NCI-H82 (cell line): ENCODE data around the gene CDH23.

Experiments
- DNase-seq: peaks from one replicate; lab custom pipeline; 2025; lab: John Stamatoyannopoulos, UW

CDH23 gene

GRCh38 chr10:71659111-71659634 lies 262.5 kb downstream of the CDH23 start:
- DNase-seq: no peak

DNA sequence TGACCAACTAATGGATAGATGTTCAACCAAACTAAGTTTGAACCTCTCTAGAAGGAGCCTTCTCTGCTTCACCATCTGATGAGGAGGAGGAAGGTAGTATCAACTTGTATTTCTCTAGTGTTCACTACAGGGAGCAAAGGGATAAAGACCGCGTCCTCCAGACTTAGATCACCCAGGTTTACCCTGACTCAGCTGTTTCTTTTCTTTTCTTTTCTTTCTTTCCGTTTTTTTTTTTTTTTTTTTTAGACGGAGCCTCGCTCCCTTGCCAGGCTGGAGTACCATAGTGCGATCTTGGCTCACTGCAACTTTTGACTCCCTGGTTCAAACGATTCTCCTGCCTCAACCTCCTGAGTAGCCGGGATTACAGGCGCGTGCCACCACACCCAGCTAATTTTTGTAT lies 263.0 kb downstream of the CDH23 start:
- DNase-seq: no peak

DNA sequence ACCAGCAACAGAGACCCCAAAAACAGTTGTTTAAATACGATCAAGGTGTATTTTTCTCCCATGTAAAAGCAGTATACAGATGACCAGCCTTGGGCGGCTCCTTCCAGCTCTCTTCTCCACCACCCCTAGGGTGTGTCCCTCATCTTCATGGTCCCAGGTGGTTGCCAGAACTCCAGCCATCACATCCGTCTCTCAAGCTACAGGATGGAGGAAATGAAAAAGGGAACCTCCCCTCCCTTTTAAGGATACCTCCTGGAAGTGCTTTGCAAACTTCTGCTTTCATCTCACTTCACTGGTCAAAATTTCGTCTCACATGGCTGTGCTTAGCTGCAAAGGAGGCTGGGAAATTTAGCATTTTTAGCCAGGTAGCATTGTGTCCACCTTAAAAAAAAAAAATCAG lies 263.6 kb downstream of the CDH23 start:
- no peak for DNase-seq

GRCh38 chr10:71661060-71661622 lies 264.4 kb downstream of the CDH23 start:
- peak; percentile 18 for DNase-seq

DNA sequence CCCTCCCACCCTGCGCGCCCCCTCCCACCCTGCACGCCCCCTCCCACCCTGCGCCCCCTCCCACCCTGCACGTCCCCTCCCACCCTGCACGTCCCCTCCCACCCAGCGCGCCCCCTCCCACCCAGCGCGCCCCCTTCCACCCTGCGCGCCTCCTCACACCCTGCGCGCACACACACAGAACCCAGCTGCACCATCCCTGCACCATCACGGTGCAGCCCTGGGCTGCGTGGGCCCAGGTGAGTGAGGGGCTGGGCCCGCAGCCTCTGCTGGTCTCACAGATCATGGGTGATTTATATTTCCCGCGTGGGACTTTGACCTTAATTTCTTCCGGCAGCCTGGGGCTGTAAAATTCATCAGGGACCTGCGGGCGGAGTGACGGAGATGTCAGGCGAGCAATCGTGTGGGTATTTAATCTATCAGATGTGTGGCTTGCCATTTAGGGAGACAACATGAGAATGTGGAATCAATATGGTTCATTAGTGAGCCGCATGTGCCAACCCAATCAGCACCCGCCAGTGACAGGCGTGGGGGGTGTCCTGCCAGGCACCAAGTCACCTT lies 265.1 kb downstream of the CDH23 start:
- DNase-seq: no peak

- DNase-seq: no peak
Measured at GRCh38 chr10:71663311-71663710, 266.6 kb downstream of the CDH23 start.

DNA sequence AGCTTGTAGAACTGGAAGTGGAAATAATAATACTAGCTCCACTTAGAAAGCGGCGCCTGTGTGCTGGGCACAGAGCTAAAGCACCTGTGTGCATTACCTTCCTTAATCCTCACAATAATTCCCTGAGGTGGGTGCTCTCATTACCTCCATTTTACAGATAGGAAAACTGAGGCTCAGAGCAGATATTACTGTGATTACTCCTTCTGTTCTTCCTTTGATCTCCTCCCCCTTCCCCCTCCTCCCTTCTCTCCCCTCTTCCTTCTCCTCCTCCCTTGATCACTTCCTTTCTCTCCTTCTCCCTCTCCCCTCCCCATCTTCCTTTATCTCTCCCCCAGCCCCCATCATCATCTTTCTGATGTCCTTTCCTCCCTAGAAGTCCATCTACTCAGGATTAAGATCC lies 267.9 kb downstream of the CDH23 start:
- no peak for DNase-seq

DNA sequence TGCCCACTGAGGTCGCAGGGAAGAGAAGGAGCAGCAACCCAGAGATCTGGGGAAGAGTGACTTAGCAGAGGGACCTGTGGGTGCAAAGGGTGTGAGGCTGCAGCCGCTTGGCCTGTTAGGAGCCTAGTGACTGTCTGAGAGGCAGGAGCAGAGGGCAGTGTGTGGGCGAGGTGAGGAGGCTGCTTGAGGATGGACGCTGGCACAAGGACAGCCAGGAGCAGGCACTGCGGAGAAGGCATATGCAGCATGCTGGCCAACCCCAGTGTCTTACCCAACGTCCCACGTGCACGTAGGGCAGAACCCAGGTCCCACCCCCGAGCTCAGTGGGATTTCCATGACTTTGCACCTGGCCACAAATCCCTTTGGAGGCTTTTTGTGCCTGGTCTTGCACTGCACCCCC lies 268.7 kb downstream of the CDH23 start:
- DNase-seq: no peak

DNA sequence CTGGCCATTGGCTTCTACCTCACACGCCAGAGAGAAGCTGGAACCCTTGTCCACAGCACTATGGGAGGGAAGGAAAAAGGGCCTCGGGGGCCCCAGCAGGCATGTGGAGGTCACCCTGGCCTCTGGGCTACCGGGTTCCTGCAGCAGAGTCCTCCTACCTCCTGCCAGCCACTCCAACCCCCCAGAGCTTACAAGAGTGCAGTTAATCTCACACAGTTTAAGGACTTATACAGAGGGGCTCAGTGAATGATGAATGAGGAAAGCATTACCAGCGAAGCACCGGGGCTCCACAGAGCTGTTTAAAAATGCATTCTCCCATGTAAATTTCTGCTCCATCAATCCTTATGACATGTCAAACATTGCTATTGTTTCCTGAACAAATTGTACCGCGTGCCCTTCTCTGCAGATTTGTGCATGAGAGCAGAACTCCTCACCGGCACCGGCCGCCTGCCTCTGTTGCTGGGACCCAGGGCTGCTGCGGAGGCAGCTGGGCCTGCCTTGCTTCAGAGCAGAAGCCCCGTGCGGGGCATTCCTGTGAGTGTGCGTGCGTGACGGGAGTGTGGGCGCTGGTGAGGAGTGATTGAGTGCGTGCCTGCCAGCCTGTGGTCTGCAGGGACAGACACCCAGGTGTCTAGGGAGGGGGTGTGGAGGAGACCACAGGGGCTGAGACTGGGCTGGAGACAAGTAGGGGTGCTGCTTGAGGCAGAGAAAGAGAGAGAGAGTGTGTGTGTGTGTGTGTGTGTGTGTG lies 270.1 kb downstream of the CDH23 start:
- peak; percentile 71 for DNase-seq

- no peak for DNase-seq
Measured at GRCh38 chr10:71667387-71667752, 270.6 kb downstream of the CDH23 start.

DNA sequence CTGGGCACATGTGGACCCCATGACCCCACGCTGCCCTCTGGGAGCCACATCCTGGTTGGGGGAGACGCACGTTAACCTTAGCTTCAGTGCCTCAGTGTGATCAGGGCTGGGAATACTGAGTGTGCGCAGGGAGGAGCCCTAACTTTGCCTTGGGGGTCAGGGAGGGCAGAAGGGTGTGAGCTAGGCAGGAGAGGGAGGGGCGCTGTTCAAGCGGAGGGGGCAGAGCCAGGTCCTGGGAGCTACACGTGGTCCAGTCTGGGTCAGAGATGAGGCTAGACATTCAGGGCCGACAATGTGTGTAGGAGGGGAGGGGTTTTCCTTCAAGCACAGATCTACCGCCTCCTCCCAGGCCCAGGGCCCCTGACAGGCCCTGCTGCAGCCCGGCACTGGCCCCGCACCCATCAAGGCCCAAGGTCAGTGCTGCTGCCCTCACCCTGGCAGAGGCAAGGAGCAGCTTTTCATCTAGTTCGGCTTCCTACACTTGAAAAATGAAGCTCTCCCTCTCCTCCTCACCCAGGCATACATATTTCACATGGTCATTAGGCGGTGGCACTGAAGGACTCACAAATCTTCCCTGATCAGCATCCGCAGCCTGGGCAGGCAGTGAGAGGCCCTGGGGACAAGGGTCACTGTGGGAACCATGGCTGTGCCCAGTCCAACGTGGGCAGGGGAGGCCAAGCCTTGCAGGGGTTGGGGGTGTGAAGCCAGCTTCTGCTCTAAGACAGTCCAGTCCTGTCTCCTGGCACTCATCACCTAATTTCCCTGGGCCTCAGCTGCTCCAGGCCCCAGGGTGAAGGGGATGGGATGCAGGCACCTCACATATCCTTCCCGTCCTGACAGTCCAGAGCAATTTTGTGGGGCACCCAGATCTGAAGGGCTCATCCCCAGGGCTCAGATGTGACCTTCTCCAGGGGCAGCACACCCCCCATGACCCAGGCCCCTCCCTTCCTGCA lies 275.6 kb downstream of the CDH23 start:
- DNase-seq: no peak

GRCh38 chr10:71675295-71675970 lies 278.7 kb downstream of the CDH23 start:
- DNase-seq: no peak

GRCh38 chr10:71677261-71677660 lies 280.5 kb downstream of the CDH23 start:
- no peak for DNase-seq

- DNase-seq: no peak
Measured at GRCh38 chr10:71678057-71678805, 281.5 kb downstream of the CDH23 start.

DNA sequence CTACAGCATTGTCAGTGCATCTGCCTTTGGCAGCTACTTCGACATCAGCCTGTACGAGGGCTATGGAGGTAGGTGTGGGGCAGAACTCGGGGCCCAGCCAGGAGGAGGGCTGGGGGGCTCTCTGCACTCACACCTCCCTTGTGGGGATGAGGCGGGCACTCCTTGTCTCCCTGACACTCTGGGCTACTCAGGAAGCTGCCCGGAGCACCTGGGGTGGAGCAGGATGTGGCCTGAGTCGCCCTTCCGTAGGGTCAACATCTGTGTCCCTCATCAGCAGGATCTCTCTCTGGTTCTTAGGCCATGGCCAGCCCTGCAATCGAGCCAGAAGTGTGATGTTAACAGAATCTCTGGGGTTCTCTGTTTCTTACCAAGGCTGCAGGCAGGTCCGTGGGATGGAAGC lies 282.7 kb downstream of the CDH23 start:
- no peak for DNase-seq

- no peak for DNase-seq
Measured at GRCh38 chr10:71681977-71682376, 285.3 kb downstream of the CDH23 start.

DNA sequence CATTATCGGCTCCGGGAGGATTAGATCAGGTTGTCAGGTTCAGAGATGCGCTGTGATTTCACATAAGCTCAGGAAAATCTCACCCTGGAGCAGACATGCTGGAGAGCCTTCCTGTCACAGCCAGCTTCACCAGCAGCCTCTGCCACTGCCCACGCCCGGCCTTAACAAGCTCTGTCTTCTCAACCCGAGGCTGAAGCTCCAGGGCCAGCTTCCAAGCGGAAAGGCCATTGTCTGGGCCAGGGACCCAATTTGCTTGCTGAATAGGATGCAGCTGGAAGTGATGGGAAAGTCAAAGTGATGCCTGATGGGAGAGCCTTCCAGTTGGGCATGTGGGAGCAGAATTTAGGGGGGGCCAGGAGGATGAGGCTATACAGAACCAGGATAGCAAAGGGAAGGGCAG lies 286.6 kb downstream of the CDH23 start:
- DNase-seq: peak; percentile 60

- peak; percentile 31 for DNase-seq
Measured at GRCh38 chr10:71684356-71685173, 287.8 kb downstream of the CDH23 start.

- peak; percentile 19 for DNase-seq
Measured at GRCh38 chr10:71685554-71686232, 289.0 kb downstream of the CDH23 start.

DNA sequence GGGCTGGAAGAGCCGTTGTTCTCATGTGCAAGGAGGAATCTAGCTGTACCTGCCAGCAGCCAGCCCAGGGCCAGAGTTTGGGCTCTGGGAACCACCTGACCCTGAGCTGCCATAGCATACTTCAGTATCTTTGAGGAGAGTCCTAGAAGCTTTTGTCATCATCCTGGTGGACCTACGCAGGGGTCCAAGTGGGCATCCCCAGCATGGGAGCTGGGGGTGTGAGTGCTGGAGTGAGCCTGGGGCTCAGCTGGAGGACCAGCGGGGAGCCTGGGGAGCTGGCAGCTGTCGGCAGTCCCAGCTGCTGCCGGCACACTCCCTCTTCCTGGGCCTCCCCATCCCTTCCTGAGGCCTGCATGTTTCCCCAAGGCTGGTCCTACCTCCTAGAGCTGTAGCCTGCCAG lies 290.4 kb downstream of the CDH23 start:
- no peak for DNase-seq
